NCI-H1105 (cell line): ENCODE measurements around the gene UBE2H.
"Not testable (repeated sequence)": the region's sequence is repeated elsewhere in the genome, so short reads cannot be mapped to it uniquely, and the experiment has no call there.

Experiments
- DNase-seq: peaks from one replicate; lab custom pipeline; 2025; lab: John Stamatoyannopoulos, UW

The UBE2H gene

DNA sequence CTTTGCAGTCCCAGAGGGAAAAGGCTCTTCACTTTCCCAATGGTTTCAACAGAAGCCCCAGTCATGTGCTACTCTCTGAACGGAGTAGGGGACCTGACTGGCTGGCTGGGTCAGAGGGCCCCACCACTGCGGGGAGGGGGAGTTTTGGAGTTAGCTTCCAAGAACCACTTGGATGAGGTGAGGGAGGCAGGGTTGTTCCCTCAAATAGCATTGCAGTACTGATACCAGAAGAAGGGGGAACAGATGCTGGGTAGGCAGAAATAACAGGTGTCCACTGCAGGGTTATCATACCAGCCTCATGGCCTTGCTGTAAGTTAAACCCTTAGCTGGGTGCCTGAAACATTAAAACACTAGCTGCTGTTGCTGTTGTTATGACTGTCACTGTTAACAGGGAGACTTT, 131.3 kb downstream of the UBE2H start:
- no peak for DNase-seq

DNA sequence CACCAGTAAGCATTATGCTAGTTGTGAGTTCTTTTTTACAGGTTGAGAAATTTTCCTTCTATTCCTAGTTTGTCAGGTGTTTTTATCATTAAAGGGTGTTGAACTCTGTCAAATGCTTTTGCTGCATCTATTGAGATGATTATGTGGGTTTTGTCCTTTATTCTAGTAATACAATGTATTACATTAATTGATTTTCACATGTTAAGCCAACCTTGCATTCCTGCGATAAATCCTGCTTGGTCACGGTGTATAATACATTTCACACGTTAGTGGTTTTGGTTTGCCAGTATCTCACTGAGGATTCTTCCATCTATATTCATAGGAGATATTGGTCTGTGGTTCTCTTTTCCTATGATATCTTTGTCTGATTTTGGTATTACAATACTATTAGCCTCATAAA, 136.0 kb downstream of the UBE2H start:
- no peak for DNase-seq

DNA sequence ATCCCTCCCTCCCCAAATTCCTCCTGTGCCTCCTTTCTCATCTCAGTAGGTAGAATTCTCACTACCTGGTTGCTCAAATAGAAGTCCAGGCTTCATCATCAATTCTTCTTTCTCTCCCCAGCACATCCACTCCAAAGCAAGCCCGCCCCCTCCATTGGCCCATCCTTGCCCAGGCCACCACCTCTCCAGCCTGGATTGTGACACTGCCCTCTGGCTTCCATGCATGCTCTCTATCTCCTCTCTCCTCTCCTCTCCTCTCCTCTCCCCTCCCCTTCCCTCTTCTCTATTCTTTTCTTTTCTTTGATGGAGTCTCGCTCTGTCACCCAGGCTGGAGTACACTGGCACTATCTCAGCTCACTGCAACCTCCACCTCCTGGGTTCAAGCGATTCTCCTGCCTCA, 144.9 kb downstream of the UBE2H start:
- DNase-seq = no peak

DNA sequence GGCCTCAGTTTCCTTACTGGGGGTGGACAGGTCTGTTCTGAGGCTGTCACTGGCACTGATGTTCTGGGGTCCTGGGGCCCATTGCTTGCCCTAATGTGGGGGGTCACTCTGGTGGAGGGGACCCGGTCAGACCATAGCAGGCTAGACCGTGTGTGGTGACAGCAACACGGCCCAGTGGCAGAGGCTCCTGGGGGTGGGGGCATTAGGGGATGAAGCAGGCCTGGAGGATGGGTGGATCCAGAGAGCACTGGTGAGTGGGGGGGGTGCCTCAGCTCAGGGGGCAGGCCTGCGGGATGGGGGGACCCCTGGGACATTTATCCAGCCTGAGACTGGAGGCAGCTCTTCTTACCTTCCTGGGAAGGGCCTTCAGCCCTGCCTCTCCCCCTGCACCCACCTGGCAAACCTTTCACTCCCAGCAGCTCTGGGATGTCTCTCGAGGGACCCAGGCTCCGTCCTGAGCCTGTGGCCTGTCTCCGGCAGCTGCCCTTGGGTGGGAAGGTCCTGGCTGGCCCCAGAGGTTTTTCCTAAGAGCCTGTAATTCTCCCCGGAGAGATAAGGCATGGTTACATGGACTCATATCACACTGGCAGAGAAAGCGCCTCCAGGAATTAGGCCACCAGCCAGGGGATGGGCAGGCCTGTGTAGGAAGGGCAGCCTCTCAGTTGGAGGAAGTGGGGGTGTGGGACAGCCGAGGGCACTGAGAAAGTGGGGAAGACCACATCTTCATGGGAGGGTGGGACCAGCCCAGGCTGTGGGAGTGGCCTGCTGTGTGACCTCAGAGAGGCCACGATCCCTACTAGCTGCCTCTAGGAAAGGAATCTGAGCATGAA, 147.7 kb downstream of the UBE2H start:
- no peak for DNase-seq

DNA sequence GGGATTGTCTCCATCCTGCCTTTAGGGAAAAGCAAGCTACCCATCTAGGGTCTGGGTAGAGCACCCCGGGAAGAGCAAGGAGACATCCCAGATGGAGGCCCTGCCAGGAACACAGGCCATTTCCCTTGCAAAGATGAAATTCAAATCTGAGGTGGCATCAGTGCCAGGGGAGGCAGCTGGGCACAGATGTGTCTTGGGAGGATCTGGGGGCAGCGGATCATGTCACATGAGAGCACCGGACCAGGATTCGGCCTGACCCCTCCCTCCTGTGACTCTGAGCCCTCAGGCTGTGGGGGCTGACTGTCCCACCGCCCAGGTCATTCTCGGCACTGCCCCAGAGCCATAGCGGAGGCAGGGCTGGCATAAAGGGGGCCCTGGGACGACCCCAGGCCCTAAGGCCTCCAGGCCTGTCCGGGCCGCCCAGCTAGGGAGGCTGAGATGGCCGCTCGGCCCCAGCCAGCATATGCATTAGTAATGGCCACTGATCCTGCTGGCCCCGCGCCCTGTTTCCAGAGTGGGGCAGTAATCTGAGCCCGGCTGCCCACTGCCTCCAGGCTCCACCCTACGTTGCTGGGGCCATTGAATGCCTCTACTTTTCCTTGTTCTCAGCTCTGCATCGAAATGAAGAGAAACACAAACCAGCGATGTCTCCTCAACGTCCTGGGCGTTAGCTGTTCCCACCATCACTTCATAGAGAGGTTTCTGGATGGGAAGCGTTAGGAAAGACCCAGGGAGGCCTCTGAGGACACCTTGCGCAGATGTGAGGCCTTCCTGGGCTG, 148.5 kb downstream of the UBE2H start:
- DNase-seq = no peak

DNA sequence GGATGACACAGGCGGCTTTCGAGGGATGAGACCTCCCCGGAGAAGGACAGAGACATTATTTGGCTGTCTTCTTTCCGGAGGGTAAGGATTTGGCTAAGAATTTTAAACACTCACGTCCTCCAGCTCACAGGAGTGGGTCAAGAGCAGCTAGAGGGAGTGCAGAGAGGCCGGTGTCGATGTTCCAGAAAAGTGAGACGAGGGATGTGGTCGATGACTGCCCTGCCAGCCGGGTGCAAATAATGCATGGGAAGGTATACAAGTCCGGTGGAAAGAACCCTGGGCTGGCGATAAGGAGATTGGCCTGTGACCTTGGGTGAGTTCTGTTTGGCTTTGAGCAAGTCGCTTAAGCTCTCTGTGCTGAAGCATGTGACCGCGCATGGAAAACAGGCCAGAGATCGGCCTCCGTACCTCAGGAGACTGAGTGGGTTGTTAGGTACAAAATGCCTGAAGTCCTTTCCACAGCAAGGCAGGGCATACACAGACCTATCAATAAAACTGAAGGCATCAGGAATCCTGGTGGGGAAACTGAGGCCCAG, 149.1 kb downstream of the UBE2H start:
- no peak for DNase-seq

DNA sequence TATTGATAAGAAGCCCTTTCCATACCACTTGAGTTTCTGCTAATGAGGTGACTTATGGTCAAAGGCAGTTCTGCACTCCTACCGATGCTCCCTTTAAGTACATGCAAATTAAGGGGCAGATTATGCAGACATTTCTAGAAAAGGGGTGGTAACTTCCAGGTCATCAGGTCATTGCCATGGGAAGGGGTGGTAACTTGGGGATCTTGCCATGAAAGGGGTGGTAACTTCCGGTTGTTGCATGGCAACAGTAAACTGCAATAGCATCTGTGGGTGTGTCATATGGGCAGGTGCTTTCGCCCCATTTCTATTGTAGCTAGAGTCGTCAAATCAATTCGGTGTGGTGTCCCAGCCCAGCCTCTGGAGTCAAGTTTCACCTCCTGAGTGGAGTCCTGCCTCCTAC, 150.9 kb downstream of the UBE2H start:
- DNase-seq = no peak

DNA sequence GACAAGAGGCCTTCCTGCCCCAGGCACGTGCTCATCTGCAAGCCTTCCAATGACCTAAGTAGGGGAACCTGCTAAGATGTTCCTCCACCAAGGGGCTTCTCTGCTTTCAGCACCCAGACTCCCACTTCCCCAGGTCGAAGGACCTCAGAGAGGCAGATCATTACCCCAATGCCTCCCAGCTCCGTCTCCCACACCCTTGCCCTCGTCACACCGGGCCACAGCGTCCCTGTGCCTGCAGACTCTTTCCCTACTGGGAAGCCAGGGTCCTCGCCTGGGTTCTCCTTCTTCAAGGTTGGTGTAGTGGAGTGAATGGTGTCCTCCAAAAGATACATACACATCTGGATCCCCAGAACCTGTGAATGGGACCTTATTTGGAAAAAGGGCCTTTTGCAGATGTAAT, 151.9 kb downstream of the UBE2H start:
- no peak for DNase-seq

DNA sequence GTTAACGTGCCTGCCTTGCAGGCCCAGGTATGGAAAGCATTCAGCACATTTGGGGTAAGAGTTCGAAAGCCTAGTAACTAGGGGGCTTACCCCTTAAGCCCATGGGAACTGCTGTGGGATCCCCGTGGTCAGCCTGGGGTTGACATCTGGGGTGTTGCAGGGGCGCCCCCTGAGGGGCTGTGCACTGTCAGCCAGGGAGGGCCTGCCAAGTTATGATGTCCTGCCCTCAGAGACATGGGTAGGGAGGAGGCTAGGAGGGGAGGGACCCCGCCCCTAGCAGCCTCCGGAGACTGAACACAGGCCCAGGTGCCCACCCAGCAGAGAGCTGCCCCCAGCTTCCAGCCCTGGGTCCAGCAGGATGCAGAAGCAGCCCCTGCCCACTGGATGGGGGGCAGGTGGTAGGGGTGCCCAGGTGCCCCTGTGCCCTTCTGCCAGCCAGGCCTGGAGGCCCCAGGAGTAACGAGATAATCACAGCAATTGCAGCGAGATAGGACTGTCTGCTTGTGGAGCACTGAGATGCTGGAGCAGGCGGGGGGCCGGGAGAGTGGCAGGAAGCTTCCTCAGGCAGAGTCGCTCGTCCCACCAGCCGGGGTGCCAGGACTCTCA, 153.3 kb downstream of the UBE2H start:
- DNase-seq = no peak

DNA sequence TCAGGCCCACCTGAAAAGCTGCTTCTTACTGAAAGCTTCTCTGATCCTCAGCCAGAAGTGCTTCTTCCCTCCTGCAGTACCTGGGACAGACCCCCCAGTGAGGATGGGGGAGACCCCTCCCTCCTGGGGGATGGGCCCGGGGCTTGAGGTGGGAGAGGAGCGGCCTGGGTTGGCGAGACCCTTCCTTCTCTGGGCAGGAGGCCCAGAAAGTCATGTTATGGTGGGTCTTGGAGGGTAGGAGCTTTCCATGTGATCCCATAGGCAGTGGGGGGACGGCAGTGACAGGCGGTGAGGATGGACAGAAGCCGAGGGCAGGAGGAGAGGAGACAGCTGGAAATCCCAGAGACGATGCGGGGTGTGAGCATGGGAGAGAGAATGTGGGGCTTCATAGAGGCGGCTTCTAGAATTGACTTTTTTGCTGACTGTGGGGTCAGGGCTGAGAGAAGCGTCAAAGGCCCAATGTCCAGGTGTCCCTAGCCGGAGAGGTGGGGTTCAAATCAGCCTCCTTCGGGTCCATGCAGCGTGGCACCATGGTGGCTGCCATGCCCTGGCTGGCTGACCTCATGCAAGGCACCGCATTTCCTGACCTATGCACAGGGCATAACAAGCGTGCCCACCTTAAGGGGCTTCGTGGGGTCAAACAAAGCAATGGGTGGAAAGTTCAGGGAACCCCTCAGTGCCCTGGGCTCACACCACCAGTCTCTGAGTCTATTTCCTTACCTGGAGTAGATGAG, 154.0 kb downstream of the UBE2H start:
- DNase-seq = no peak

DNA sequence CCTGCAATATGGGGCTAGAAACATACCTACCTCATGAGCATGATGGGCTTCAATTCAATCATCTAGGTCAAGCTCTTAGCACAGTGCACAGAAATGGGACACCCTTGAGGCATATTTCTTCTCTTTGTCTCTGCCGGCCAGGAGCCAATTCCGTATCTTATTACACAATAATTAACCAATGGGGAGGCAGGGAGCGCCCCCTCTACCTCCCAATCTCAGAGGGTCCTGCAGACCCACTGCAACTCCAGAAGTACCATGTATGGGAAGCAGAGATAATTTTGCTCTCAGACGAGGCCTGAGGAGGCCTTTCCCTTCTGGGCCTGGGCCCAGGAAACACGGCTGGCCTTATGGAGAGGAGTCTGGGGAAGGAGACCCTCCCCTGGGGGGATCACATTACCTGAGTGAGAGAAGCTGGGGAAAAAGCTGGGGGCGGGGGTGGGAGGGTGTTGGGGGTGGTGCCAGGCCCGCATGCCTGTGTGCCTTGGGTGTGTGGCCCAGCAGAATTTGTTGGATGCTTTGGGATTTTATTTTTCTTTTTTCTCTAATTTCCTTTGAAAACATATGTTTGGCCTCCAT, 155.5 kb downstream of the UBE2H start:
- no peak for DNase-seq

DNA sequence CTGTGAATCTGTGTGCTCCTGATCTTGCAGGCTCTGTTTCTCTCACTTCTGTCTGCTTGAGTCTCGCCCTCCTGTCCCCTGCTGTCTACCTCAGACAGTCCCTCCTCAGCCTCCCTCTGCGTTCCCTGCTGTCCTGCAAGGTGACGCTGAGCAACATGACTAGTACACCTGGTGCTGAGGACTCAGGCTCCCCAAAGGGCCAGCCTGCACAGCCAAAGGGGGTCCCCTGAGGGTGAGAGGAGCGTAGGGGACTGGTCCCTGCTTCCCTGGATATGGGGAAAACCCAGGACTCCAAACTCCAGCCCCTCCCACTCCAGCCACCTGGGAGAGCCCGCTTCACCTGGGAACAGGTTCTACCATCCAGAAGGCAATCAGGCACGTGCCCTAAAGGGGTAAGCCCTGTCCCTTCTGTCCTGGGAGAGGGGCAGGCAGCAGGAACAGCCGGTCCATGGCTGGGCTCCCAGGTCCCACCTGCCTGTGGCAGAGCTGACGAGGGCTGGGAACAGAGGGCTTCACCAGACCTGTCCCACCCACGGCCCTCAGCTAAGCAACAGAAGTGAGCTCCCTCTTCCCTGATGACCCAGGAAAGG, 156.5 kb downstream of the UBE2H start:
- no peak for DNase-seq

DNA sequence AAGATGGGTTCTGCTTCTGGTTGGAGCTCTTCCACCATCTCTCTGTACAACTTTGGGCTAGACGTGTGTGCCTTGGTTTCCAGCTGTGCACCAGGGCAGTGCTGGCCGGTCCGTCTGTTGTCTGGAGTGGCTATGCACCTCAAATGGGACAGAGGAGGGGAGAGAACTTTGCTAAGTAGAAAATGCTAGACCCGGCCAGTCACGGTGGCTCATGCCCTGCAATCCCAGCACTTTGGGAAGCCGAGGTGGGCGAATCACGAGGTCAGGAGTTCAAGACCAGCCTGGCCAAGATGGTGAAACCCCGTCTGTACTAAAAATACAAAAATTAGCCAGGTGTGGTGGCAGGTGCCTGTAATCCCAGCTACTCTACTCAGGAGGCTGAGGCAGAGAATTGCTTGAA, 158.3 kb downstream of the UBE2H start:
- not testable (repeated sequence) for DNase-seq

DNA sequence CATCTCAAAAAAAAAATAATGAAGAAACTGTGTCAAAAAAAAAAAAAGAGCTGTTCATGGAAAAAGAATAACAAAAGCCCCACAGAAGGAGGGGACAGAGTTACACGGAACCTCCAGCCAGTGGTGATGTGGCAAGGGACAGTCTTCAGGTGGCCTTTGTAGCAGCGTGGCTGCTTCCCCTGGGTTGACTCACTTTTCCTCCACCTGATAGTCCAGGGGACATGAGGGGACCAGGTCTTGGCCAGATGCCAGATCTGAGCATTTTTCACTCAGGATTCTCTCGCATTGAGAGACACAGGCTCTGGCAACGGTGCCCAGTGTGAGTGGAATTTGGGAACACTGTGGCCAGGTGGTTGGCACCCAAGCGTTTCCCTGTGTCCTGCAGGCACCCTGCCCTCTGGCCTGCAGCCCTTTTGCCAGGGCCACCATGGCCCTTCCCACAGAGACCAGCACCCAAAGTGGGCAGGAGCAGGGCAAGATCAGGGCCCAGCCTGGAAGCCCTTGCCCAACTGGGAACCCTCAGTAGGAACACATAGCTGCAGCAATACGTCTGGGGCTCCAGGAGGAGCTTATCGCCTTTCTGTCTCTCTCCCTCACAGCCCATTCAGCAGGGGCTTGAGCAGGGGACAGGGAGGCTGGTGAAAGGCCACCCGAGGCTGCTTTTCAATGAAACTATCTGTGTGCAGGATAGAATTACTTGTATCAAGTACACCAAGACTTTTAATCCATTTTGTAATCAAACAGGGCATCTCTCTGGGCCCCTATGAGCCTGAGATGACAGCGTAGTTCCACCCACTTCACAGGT, 159.1 kb downstream of the UBE2H start:
- no peak for DNase-seq

DNA sequence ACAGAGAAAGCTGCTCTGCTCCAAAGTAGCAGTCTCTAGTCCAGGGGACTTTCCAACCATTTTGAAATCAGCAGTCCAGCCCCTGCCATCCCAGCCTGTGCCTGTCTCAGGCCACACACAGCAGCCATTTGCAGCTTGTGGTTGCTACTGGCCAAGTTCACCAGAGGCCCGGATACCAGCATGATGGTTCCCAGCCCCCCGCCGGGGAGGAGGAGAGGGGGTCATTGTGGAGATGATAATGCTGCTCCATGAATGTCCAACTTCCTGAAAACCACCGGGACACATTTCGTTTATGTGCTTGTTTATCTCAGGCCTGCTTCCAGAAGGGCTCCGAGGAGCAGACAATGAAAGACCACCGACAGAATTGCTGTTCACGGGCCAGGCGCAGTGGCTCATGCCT, 160.0 kb downstream of the UBE2H start:
- no peak for DNase-seq

DNA sequence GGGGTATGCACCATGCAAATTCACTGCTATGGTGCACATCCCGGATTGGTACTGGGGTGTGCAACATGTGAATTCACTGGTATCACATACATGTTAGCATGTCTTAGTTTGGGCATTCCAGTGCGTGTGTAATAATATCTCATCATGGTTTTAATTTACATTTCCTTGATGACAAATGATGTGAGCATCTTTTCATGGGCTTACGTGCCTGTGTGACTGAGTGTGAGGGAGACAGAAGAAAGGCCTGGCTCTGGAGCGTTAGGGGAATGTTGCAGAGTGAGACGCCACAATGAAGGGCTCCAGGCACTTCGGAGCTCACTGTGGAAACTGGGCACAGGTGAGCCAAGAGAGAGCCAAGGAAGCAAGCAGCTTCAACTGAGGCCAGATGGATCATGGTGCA, 162.6 kb downstream of the UBE2H start:
- no peak for DNase-seq

DNA sequence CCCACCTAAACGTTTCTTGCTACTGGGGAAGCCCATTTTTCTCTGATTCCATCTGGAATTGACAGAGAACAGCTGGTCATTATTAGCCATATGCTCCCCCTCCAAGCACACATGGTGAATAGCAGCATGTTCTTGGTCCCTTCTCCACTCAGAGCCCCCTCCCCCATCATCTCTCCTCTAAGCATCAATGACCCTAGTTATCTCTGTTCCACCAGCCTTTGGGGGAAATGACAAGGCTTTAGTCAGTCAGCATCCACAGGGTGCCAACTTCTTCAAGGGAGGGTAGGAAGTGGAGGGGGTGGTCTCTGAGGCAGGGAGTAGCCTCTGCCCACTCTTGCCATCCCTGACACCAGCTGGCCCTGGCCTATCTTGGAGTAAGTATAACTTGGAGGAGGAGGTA, 163.1 kb downstream of the UBE2H start:
- no peak for DNase-seq

DNA sequence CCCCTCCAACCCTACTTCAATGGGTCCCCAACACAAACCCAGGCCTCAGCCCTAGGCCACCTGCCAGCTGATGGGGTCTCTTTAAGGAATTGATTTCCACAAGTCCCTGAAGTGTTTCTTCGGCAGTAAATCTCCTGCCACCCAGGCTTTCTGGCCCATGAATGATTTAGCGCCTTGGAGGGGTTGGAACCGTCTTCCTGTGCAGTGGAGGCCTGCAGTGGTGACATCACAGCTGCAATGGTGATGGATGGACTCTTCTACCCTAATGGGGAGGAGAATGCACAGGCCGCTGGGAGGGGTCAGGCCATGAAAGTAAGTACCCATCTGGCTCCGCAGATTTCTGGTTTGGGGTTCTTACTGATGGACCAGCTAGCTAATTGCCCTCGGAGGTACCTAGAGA, 163.8 kb downstream of the UBE2H start:
- no peak for DNase-seq

DNA sequence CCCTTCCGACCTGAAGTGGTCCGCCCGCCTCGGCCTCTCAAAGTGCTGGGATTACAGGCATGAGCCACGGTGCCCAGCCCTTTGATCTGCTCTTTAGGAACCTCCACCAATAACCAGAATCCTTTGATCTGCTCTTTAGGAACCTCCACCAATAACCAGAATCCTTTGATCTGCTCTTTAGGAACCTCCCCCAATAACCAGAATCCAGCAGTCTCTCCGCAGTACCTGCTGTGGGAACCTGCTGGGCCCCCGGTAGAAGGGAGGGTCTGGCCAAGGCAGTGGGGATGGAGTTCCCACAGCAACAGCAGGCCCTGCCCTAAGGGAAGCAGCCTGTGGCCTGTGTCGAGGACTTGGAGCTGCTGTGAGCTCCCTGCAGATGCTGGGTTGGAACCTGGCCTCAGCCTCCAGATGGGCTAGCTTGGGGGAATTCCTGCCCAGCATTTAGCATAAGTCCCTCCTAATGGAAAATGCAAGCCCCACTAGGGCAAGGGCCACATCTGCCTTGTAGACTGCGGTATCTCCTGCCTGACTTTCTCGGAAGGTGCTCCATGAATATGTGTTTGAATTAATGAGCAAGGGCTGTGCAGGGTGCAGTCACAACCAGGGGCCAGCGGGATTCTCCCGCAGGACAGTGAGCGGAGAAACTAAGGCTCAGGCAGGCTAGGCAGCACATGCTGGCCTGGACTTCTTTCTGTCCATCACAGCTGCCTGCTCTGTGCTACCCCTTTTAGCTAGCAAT, 165.8 kb downstream of the UBE2H start:
- no peak for DNase-seq
